Kidney capillary endothelial cell (primary cell): ENCODE measurements around the gene RGR.
"Not testable (repeated sequence)": the region's sequence is repeated elsewhere in the genome, so short reads cannot be mapped to it uniquely, and the experiment has no call there.

Experiments
- DNase-seq: peaks from one replicate; pipeline ENCODE4 v3.0.0-alpha.2; 2018; ENCODE audit warnings: low spot score

RGR gene

DNA sequence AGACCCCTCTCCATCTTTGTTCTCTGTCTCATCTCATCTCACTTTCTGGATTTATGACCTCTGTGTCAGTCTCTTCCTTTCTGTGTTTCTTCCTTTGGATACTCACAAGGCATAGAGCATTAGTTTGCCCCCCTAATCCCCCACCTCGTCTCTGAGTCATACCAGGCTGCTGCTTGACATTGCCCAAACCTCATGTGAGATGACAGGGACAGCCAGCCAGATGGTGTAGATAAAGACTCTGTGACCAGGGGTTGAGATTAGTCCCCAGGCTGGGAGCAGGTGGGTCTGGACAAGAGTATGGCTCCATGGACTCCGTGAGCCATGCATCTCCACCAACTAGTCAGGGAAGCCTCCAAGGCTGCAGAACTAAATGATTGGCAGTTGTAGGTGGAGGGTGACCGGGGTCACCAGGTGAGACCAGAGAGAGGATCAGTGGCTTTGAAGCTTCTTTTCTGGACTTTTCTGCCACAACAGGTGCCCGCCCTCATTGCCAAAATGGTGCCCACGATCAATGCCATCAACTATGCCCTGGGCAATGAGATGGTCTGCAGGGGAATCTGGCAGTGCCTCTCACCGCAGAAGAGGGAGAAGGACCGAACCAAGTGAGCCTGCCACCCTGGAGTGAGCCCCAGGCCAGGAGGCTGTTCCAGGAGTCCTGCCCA lies 13.3 kb downstream of the RGR start:
- DNase-seq = no peak

DNA sequence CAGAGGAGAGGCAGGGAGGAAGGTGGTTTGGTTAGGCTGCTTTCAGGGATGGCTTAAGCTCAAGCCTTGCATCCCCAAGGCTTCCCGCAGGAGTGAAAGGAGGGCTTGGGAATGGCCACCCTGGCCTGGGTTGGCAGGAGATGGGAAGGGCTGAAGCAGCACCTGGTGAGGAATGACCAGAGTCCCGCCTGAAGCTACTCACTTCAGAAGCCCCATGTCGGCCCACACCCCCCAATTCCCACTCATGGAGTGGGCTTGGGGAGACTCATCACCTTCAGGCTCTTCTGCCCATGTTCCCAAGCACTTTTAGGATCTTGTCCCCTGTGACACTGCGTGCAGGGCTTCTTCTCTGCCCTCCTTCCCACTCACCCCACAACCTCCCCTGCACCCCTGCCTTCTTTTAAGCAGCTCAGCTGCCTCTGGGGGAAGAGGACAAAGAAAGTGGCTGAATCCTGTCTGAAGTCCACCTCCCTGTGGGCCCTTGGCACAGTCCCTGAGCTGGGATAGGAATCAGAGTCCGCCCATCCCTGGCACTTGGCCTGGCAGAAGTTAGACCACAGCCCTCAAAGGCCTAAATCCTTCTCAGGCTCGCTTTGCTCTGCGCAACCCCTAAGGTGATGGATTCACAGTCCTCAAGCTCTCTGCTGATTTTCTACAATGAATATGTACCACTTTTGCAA lies 16.5 kb downstream of the RGR start:
- no peak for DNase-seq

DNA sequence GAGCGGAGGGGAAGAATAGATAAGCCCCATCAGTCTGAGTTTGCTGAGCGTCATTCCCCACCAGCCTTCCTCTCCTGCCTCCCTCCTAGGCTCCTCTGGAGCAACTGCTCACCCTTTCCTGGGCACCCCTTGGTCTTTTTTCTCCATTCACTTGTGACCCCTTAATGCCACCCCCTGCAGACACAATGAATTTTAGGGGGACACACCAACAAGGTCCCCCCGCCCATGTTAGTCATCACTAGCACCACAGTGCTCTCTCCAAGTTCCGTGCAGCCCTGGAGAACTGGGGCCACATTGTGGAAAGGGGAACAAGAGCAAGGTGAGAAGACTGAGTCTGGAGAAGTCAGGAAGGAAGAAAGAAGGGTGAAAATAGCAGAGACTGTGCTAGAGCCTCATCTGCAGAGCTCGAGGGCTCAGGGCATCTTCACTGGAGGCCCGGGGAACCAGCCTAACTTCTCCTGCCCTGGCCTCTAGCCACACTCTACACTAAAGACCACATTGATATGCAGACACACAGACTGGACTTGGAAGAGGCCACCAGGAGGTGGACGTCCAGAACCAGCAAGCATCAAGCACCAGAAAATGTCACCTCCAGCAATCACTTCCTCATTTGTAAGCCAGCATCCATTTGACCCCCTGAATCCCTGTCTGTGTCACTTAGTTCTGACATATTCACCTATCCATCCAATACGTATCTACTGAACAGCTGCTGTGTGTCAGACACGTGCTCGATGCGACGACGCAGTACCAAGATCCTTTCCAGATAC lies 17.5 kb downstream of the RGR start:
- no peak for DNase-seq

DNA sequence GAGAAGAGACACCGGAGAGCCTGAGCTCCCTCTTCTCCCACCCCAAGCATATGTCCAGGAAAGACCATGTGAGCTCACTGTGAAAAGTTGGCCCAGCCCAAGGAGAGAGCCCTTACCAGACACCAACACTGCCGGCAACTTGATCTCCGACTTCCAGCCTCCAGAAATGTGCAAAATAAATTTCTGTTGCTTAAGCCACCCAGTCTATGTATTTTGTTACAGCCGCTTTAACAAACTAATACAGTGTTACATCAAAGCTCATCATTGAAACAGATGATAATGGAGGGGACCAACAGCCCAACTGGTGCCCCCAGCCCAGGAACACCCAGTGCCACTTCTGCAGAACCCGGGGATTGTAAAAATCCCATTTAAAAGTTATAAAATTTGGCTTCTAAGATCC lies 18.9 kb downstream of the RGR start:
- no peak for DNase-seq

DNA sequence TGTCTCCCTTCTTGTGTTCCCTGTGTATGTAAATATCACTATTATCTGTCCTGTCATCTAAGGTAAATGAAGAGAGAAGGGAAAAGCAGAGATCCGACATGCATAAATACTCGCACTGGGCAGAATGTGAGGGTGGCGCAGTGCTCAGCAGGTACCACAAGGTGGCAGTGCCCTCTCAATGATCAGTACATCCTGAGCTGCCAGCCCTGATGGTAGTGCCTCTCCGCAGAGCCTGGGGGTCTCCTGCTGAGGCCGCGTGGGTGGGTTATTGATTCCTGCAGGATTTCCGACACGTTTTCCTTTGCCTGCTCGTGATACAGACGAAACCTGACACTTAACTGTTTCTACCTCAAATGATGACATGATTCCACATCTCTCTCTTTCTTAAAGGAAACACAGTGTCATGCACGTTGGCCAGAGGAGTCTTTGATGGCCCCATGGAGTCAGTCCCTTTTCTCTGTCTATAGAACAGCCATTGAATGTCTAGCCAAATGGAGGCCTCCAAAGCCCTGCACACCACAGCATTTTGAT lies 19.8 kb downstream of the RGR start:
- peak; percentile 59 for DNase-seq

DNA sequence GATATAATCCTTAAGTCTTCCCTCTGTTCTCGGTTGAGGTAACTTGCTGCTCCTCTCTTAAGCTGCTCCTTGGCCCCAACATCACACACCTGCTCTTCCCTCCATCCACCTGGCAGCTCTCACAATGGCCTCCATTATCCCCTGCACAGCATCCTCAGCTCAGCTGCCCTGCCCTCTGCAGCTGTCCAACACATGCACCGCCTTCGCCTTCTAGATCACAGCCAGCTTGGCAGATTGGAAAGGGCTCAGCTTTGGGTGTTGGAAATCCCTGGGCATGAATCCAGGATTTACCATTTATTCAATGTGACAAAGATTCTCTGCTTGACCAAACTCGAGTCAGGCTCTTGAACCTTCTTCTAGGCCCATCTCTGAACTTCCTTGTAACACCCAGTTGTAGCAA lies 20.6 kb downstream of the RGR start:
- no peak for DNase-seq

DNA sequence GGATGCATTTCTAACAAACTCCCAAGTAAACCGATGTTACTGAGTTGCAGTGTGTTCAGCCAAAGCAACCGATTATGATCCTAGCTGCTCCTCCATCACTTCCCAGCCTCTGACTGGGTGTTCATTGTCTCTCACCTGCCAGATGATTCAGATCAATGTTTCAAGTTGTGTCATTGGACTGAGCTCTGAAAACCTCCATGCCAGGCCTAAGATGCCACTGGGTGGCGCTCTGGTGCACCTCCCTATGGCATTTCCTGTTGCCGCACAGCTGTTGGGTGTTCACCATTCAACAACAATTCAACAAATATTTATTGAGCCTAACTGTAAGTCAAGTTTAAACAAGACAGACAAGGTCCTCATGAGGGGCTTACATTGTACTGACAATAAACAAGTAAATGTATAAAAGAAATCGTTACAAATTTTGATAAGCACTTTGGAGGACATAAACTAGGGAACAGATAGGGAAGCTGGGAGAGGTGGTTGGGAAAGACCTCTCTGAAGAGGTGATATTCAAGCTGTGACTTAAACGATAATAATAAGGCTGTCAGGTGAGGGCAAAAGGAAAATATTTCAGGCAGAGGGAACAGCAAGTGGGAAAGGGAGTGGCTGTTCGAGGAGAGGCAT lies 22.8 kb downstream of the RGR start:
- peak; percentile 73 for DNase-seq

DNA sequence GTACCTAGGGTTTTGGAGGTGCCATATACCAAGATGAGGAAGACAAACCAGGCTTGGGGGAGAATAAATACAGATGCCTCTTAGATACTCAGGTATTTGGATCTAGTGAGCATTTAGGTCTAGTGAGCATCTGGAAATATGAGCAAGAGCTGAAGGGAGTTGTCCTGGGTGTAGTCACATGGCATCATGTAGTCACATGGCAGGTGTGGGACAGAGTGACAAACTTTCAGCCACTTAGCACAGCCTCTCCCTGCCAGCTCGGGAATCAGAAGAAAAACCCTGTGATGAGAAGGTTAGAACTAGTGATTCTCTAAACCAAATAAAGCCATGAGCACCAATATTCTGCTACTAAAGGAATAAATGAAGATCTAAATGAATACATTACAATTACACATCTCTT lies 24.3 kb downstream of the RGR start:
- DNase-seq = no peak

DNA sequence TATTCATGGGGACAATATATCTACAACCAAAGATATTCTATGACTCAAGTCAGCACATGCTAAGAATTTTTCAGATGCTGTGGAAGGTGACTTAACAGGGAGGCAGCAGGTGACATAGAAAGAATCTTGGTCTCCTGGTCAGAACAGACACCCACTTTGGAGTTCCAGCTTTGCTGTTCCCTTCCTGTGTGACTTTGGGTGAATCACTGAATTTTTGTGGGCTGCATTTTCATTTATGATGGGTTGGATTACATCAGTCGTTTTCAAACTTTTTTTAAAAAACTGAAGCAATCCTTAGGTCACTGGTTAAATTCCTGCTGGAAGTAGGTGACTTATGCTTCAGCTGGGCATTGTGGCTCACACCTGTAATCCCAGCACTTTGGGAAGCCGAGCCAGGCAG lies 24.9 kb downstream of the RGR start:
- DNase-seq = no peak

DNA sequence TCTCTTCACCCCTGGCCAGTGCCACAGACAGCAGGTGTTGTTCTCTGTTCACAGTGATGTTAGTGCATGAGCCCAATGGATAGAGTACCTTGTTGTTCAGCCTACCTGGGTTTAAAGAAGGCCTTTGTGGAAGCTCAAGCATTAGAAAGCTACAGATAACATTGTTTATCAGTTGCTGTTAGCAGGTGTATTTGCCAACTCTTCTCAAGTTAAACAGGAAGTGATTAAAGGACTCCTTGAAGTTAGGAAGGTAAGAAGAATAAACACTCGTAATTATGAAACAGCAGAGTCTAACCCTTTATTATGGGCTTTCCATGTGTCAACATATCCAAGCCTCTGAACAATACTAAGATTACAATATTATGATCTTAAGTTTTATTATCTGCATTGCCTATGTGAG lies 25.9 kb downstream of the RGR start:
- no peak for DNase-seq

DNA sequence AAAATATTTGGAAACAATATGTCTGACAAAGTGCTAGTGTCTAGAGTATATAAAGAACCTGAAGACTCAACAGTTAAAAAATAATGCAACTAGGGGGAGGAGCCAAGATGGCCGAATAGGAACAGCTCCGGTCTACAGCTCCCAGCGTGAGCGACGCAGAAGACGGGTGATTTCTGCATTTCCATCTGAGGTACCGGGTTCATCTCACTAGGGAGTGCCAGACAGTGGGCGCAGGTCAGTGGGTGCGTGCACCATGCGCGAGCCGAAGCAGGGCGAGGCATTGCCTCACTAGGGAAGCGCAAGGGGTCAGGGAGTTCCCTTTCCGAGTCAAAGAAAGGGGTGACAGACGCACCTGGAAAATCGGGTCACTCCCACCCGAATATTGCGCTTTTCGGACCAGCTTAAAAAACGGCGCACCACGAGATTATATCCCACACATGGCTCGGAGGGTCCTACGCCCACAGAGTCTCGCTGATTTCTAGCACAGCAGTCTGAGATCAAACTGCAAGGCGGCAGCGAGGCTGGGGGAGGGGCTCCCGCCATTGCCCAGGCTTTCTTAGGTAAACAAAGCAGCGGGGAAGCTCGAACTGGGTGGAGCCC lies 35.1 kb downstream of the RGR start:
- not testable (repeated sequence) for DNase-seq

DNA sequence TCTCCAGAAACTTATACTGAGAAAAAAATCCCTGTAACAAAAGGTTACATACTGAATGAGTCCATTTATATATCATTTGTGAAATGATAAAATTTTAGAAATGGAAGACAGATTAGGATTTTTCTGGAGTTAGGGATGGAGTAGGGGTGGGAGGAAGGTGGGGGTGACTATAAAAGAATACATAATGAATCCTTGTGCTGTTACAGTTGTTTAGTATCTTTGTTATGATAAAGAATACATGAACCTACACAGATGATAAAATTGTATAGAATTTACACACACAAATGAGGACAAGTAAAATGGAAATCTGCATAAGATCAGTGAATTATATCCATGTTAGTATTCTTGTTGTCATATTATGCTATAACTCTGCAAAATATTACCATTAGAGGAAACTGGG lies 41.8 kb downstream of the RGR start:
- DNase-seq = no peak

DNA sequence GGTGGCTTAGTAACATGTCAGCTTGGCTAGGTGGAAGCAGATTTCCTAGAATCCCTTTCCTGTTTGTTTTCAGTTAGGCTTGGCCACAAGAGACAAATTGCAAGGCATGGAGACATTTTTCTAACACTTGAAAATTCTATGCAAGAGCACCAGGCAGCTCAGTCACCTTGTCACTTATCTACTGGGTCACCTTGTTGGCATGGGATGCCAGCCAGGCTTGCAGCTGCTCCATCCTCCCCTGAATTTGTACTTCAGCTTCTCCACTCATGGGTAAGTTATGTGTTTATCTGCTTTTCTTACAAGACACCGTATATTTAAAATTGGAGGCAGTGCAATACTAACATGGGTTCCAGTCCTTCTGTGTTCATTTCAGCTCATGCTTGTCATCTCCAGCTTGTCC lies 43.3 kb downstream of the RGR start:
- DNase-seq = no peak

DNA sequence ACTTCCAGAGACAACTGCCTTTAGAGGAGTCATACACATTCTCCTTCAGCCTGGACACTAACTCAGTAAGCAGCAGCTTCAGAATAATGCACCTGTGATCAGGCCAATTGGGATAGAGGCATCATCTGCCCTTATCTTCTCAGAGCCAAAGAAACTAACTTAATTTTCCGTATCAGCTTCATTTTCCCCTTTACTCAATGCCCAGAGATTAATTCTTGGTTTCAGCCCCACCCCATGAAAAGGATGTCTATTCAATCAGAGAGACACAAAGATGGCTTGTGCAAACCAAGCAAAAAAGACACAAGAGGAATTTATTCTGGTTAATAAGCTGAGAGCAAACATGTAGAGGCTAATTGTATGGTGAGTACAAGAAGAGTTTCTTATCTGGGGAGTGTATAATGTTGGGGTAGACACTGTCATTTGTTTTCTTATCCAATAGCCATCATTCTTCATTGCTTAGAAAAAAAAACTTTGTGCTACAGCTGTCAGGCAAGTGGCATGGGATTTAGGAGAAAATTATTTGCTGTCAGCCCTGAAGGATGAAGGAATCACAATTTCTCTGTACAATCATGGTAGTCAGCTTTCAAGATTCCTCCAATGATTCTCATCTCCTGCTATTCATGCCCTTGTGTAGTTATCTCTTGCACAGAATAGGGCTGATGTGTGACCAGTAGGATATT lies 44.8 kb downstream of the RGR start:
- no peak for DNase-seq

DNA sequence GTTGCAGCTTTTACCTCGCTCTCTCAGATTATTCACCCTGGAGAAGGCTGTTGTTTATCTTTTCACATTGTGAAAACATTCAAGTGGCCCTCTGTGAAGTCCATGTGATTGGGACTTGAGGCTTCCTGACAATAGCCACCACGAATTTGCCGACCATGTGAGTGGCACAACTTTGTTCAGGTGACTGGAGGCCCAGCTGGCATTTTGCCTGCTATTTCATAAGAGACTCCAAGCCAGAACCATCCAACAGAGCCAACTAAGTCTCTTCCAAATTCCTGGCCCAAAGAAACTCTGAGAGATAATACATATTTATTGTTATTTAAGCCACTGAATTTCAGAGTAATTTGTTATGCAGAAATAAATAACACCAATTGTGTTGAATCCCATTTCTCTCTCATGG lies 45.4 kb downstream of the RGR start:
- DNase-seq = no peak

DNA sequence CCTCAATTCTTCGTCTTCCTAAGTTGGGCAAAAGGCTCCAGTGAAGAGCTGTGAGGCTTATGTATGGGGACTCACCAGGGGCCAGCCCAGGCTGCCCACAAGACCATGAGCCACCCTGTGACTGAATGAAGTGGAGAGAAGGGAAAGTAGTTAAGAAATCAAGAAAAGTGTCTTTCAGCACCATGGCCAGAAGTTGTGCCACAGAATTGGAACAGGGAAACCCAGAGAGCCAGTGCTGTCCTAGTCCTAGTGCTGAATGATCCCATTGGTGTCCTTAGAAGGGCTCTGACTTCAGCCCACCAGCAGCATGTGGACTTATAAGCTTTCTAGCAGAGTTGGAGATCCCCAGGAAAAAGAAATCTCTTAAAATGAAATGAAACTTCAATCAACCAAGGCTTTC lies 46.5 kb downstream of the RGR start:
- DNase-seq = peak; percentile 48

DNA sequence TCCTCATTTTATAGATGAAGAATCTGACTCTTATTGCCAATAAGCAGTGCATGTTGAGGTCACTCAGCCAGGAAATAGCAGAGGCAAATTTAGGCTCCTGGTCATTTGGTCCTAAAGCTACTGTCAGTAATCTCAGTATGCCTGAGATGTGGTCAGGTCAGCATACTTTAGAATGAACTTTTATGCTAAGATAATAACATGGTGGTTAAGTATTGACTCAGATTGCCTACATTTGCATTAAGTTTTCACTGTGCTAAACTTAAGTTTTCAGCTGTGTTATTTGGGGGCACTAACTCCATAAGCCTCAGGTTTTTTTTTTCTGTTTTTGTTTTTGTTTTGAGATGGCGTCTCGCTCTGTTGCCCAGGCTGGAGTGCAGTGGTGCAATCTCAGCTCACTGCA lies 47.6 kb downstream of the RGR start:
- DNase-seq = no peak

DNA sequence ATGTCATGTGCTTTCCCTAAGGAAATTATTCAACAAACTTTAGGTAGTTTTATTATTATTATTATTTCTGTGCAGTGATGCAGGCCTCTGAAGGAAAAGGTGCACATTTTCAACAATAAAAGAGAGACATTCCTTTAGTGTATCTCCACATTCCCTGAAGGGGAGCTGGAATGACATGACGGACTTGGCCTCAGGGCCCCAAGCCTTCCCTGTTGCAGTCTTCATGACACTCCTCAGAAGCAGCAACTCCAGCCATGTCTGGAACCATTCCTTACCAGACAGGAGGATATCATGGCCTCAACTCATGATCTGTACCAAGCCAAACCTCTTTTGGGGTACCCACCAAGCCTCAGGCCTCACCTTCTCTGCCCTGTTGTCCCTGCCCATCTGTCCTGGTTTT lies 48.3 kb downstream of the RGR start:
- DNase-seq = no peak

DNA sequence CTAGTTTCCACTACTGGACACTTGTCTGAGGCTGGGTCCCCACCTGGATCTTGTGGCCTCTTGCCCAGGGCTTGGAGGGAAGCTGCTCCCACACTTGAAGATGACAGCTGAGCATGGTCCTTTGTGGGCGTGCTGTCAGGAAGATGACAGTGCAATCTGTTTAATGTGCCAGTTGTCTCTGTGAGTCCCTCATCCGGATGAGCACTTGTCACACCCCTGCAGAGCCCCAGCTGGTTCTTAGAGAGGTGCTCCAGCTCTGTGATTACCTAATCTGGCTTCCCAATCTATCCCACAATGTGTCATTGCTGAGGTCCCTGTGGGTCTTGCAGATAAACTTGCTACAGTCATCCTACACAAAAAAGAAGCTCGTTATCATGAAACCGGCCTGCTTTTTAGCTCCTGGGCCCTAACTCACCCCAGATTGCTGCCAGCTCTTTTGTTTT lies 48.7 kb downstream of the RGR start:
- DNase-seq = no peak

DNA sequence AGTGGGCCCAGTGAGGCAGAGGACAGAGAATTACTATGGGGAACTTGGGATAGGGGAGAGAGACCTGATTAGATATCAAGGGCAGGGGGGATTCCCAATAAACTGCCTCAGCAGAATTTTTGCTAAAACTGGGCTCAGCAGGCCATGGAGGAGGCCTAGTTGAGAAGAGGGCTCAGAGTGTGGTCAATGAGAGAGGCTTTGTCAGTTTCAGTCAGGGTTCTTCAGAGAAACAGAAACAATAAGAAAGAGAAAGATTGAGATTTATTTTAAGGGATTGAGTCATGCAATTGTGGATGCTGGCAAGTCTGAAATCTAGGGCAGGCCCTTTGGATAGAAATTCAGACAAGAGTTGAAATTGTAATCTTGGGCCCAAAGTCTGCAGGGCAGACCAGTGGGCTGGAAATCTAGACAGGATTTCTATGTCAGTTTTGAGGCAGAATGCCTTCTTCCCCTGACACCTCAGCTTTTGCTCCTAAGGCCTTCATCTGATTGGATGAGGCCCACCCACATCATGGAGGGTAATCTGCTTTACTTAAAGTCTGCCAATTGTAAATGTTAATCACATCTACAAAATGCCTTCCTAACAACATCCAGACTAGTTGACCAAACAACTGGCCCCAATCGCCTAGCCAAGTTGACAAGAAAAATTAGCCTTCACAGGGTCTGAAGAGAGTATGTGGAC lies 50.1 kb downstream of the RGR start:
- DNase-seq = no peak
